HCT116 (cell line): ENCODE data around the gene AFAP1. TPM values are rescaled to one million over a fixed set of nuclear protein-coding genes. Genes with fewer than 3 reads are reported as not detected.

Experiments
- ATAC-seq: fragments of 200-7000 bp; cut with Tn5 transposase; 2 replicates; pipeline ENCODE4 v1.9.1; 2020; ENCODE audit warnings: mild to moderate bottlenecking, moderate library complexity
- BruUV-seq: library from RNA; stranded (reverse); fragments of 400-500 nt; replicated peaks from 2 replicates; lab custom pipeline; 2021; lab: Mats Ljungman, UMichigan
- CTCF ChIA-PET: fragments of 300-600 bp; sonication (Branson Sonifier 250); formaldehyde crosslinking; loops from one replicate; lab custom pipeline; 2021; ENCODE audit warnings: antibody characterized with exemption; lab: Charles Lee
- POLR2A ChIA-PET: fragments of 300-600, 350-600 bp; sonication (Branson Sonifier 250); formaldehyde crosslinking; loops from one replicate; lab custom pipeline; 2021; ENCODE audit warnings: antibody characterized with exemption; lab: Charles Lee
- RAD21 ChIA-PET, 2 experiments: fragments of 300-600 bp; sonication (Branson Sonifier 250); formaldehyde crosslinking; loops; one replicate each; lab custom pipeline; 2023; ENCODE audit warnings: low total read pairs in 2 of 2; ENCODE audit not compliant: uncharacterized antibody in 2 of 2, unreplicated experiment in 2 of 2, low non-redundant PET in 1 of 2; lab: Charles Lee
- DNase-seq: peaks from one replicate; pipeline ENCODE4 v3.0.0-alpha.2; 2010; ENCODE audit warnings: low read depth, low spot score
- H2AFZ ChIP-seq: fragments of 200-600 bp; shearing (Covaris generic), sonication (generic); 2 replicates; pipeline ENCODE4 v1.6.1; 2017; ENCODE audit warnings: low read depth, mixed run types, mixed read lengths, antibody characterized with exemption, low read length; ENCODE audit not compliant: poor library complexity, severe bottlenecking
- H3K27ac ChIP-seq: 2 replicates; pipeline ENCODE4 v1.5.1; 2012; ENCODE audit warnings: low read depth, low read length
- H3K27me3 ChIP-seq: fragments of 200-600 bp; sonication (generic); 2 replicates; pipeline ENCODE4 v1.6.1; 2016; ENCODE audit warnings: mixed run types, low read length, mixed read lengths; ENCODE audit not compliant: insufficient read depth
- H3K36me3 ChIP-seq, 2 experiments: fragments of 200-500 bp in 1 of 2; fragments of 200-600 bp in 1 of 2; sonication (Bioruptor generic) in 1 of 2; sonication (generic) in 1 of 2; 2 replicates each; pipeline versions ENCODE4 v1.5.1 to v1.6.1; 2014 to 2016; ENCODE audit warnings: low read length in 2 of 2, inconsistent platforms in 1 of 2, mixed read lengths in 1 of 2, mixed run types in 1 of 2; ENCODE audit not compliant: insufficient read depth in 2 of 2, control insufficient read depth in 1 of 2
- H3K4me1 ChIP-seq, 2 experiments: fragments of 200-600 bp in 1 of 2; sonication (generic) in 1 of 2; 2 replicates each; pipeline versions ENCODE4 v1.5.1 to v1.6.1; 2012 to 2017; ENCODE audit warnings: low read length in 2 of 2, inconsistent platforms in 1 of 2, mild to moderate bottlenecking in 1 of 2, mixed read lengths in 1 of 2, mixed run types in 1 of 2, moderate library complexity in 1 of 2; ENCODE audit not compliant: insufficient read depth in 2 of 2, control insufficient read depth in 1 of 2
- H3K4me2 ChIP-seq: fragments of 200-600 bp; sonication (generic); 2 replicates; pipeline ENCODE4 v1.6.1; 2017; ENCODE audit warnings: mixed run types, low read length, mixed read lengths
- H3K4me3 ChIP-seq, 2 experiments: fragments of 200-600 bp in 1 of 2; sonication (generic) in 1 of 2; replicated peaks in 1 of 2; 2 replicates each; pipeline ENCODE4 v1.5.1; 2011 to 2016; ENCODE audit warnings: low read length in 2 of 2, control low read depth in 1 of 2, low read depth in 1 of 2, mild to moderate bottlenecking in 1 of 2, mixed read lengths in 1 of 2, mixed run types in 1 of 2
- H3K79me2 ChIP-seq: fragments of 200-600 bp; sonication (generic); 2 replicates; pipeline ENCODE4 v1.6.1; 2017; ENCODE audit warnings: mild to moderate bottlenecking, mixed run types, low read length, moderate library complexity, mixed read lengths; ENCODE audit not compliant: insufficient read depth
- H3K9ac ChIP-seq: fragments of 200-600 bp; sonication (generic); 2 replicates; pipeline ENCODE4 v1.6.1; 2016; ENCODE audit warnings: low read length, mixed read lengths
- H3K9me2 ChIP-seq: fragments of 200-600 bp; sonication (generic), shearing (Covaris generic); 2 replicates; pipeline ENCODE4 v1.6.1; 2017; ENCODE audit warnings: mixed run types, mild to moderate bottlenecking, moderate library complexity; ENCODE audit not compliant: insufficient read depth
- H3K9me3 ChIP-seq, 2 experiments: fragments of 200-500 bp in 1 of 2; fragments of 200-600 bp in 1 of 2; sonication (Bioruptor generic) in 1 of 2; sonication (generic) in 1 of 2; 2 replicates each; pipeline ENCODE4 v1.6.1; 2014 to 2017; ENCODE audit warnings: low read length in 2 of 2, mixed read lengths in 2 of 2, inconsistent platforms in 1 of 2, low read depth in 1 of 2, mild to moderate bottlenecking in 1 of 2, mixed run types in 1 of 2, moderate library complexity in 1 of 2; ENCODE audit not compliant: control insufficient read depth in 1 of 2, insufficient read depth in 1 of 2
- H4K20me1 ChIP-seq: fragments of 200-600 bp; sonication (generic), shearing (Covaris generic); 2 replicates; pipeline ENCODE4 v1.6.1; 2017; ENCODE audit warnings: mixed run types, mild to moderate bottlenecking, moderate library complexity; ENCODE audit not compliant: insufficient read depth
- CBX3 ChIP-seq: IDR thresholded peaks from 2 replicates; pipeline ENCODE4 v1.6.1; 2012; ENCODE audit warnings: low read depth
- CEBPB ChIP-seq: IDR thresholded peaks from 2 replicates; pipeline ENCODE4 v1.6.1; 2012; ENCODE audit warnings: low read depth
- ELF1 ChIP-seq: IDR thresholded peaks from 2 replicates; pipeline ENCODE4 v1.6.1; 2012; ENCODE audit warnings: low read depth, borderline replicate concordance
- EZH2phosphoT487 ChIP-seq: fragments of 200-600 bp; IDR thresholded peaks from 2 replicates; pipeline ENCODE4 v1.6.1; 2018; ENCODE audit warnings: antibody characterized with exemption, borderline replicate concordance
- FOSL1 ChIP-seq: IDR thresholded peaks from 2 replicates; pipeline ENCODE4 v1.6.1; 2012; ENCODE audit warnings: low read depth
- POLR2A ChIP-seq: IDR thresholded peaks from 2 replicates; pipeline ENCODE4 v1.7.0; 2011; ENCODE audit warnings: borderline replicate concordance; ENCODE audit not compliant: insufficient read depth, insufficient read length; ENCODE audit errors: extremely low read depth
- POLR2AphosphoS5 ChIP-seq: IDR thresholded peaks from 2 replicates; pipeline ENCODE4 v1.6.1; 2011; ENCODE audit warnings: mild to moderate bottlenecking, low read depth, low read length, moderate library complexity
- RAD21 ChIP-seq: IDR thresholded peaks from 2 replicates; pipeline ENCODE4 v1.6.1; 2012; ENCODE audit warnings: low read depth, mild to moderate bottlenecking
- SP1 ChIP-seq: IDR thresholded peaks from 2 replicates; pipeline ENCODE4 v1.6.1; 2012; ENCODE audit warnings: low read depth
- ZFX ChIP-seq: fragments of 450-650 bp; IDR thresholded peaks from 2 replicates; pipeline ENCODE4 v1.6.1; 2017
- ZNF274 ChIP-seq: fragments of 200-500 bp; sonication (Bioruptor generic); IDR thresholded peaks from 2 replicates; pipeline ENCODE4 v1.6.1; 2014; ENCODE audit warnings: mild to moderate bottlenecking, low read depth, low read length, inconsistent platforms
- intact Hi-C: fragments of 100-400 bp; cut with micrococcal nuclease; formaldehyde crosslinking; loops from 2 replicates; pipeline ENCODE4 v1.10.0; 2022
- total RNA-seq: library from RNA; stranded (reverse); gene quantifications from one replicate; pipeline ENCODE4 v1.2.1, GENCODE V29; 2021; ENCODE audit not compliant: unreplicated experiment
- TF ChIP-seq, protein P1 (sequence below): IDR thresholded peaks from 2 replicates; pipeline ENCODE4 v1.6.1; 2012; ENCODE audit warnings: low read depth

The AFAP1 gene
- total RNA-seq, 1 experiment from 2014 or later: 19.4 TPM

DNA sequence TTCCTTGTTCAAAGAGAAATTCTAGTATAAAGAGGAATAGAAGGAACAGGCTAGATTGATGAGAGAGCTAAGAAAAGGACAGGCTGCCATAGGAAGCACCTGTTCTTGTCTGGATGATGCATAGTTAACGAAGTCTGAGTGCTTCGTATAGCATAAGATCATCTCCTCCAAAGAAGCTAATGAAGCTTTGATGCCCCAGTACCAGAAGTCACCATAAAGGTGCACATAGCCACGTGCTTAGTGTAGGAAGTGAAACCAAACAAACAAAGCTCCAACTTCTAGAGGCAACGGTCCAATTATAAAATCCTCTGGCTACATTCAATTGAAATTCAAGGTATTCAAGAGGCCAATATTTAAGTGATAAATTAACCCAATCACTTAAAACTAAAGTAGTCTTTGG lies 31.0 kb downstream of the AFAP1 start:
- 0 out of 4 replicates have a peak, but pooled peaks cover 0 to 6% of the 10 kb centered on the region in 2 experiments for H3K4me1 ChIP-seq

DNA sequence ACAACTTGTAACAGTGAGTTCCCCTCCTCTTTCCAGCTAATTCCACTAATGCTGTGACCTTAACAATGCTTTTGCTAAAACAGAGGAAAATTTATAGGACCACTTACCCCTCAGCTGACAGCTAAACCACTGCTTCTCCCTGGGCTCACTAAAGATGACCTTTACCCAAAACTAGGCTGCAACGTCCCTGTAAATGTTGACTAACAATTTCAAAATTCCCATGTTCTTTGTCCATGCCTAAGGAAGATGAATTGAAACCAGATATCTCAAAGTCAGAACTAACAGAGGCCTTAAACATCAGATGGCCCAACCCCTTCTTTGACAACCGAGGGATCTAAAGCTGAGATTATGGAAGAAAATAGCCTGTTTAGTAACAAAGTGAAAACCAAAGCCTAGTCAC lies 32.5 kb downstream of the AFAP1 start:
- ChIA-PET CTCF (interaction anchor here (0.8 kb wide), 1 partner anchor 105 kb away, joined by 3 read pairs; no protein-coding TSS in a partner anchor), POLR2A (no interaction called here), RAD21 (no interaction called here)
- Histone ChIP-seq H3K4me1 (0 out of 4 replicates have a peak, but pooled peaks cover 0 to 6% of the 10 kb centered on the region in 2 experiments), H3K27ac (no peak overlapping the region), H3K4me3 (no peak overlapping the region), H3K27me3 (no peaks in the 10 kb centered on the region), H3K36me3 (no peaks in the 10 kb centered on the region), H3K79me2 (peaks cover 26% of the 10 kb centered on the region), H3K4me2 (no peak overlapping the region), H4K20me1 (no peaks in the 10 kb centered on the region), H3K9me3 (no peaks in the 10 kb centered on the region), H3K9me2 (no peaks in the 10 kb centered on the region), H2AFZ (no peak overlapping the region), H3K9ac (no peak overlapping the region)
- no peak for DNase-seq
- no TSS peak for BruUV-seq
- intact Hi-C loops: no loop called here
- no peak for ATAC-seq
- TF ChIP-seq, protein P1, sequence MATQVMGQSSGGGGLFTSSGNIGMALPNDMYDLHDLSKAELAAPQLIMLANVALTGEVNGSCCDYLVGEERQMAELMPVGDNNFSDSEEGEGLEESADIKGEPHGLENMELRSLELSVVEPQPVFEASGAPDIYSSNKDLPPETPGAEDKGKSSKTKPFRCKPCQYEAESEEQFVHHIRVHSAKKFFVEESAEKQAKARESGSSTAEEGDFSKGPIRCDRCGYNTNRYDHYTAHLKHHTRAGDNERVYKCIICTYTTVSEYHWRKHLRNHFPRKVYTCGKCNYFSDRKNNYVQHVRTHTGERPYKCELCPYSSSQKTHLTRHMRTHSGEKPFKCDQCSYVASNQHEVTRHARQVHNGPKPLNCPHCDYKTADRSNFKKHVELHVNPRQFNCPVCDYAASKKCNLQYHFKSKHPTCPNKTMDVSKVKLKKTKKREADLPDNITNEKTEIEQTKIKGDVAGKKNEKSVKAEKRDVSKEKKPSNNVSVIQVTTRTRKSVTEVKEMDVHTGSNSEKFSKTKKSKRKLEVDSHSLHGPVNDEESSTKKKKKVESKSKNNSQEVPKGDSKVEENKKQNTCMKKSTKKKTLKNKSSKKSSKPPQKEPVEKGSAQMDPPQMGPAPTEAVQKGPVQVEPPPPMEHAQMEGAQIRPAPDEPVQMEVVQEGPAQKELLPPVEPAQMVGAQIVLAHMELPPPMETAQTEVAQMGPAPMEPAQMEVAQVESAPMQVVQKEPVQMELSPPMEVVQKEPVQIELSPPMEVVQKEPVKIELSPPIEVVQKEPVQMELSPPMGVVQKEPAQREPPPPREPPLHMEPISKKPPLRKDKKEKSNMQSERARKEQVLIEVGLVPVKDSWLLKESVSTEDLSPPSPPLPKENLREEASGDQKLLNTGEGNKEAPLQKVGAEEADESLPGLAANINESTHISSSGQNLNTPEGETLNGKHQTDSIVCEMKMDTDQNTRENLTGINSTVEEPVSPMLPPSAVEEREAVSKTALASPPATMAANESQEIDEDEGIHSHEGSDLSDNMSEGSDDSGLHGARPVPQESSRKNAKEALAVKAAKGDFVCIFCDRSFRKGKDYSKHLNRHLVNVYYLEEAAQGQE: no peak
- TF ChIP-seq RAD21 (no peak), SP1 (no peak)

More for the DNA sequence above, 31.0 kb downstream of the AFAP1 start:
- ATAC-seq (no peak), DNase-seq (no peak)
- CTCF ChIA-PET: interaction anchor here (0.7 kb wide), 1 partner anchor 65 kb away, joined by 3 read pairs; no protein-coding TSS in a partner anchor
- no peaks in the 10 kb centered on the region for H4K20me1 ChIP-seq
- H3K36me3 ChIP-seq: no peaks in the 10 kb centered on the region
- intact Hi-C loops: no loop called here
- H3K27me3 ChIP-seq: no peaks in the 10 kb centered on the region
- H3K4me2 ChIP-seq: no peak overlapping the region
- H3K79me2 ChIP-seq: peaks cover 26% of the 10 kb centered on the region
- H3K9ac ChIP-seq: no peak overlapping the region
- H3K9me3 ChIP-seq: no peaks in the 10 kb centered on the region
- BruUV-seq: no TSS peak
- no peak overlapping the region for H3K27ac ChIP-seq
- POLR2A ChIA-PET: interaction anchor here (0.9 kb wide), 1 partner anchor 22 kb away, joined by 3 read pairs; no protein-coding TSS in a partner anchor
- RAD21 ChIA-PET: no interaction called here
- H3K4me3 ChIP-seq: no peak overlapping the region
- TF ChIP-seq ZNF274 (no peak), ELF1 (no peak), FOSL1 (no peak), CBX3 (no peak), POLR2AphosphoS5 (no peak), ZFX (no peak), EZH2phosphoT487 (no peak), POLR2A (no peak), CEBPB (no peak)
- H2AFZ ChIP-seq: no peak overlapping the region
- H3K9me2 ChIP-seq: no peaks in the 10 kb centered on the region
